ENCODE results near the gene REEP1.

REEP1 gene

DNA sequence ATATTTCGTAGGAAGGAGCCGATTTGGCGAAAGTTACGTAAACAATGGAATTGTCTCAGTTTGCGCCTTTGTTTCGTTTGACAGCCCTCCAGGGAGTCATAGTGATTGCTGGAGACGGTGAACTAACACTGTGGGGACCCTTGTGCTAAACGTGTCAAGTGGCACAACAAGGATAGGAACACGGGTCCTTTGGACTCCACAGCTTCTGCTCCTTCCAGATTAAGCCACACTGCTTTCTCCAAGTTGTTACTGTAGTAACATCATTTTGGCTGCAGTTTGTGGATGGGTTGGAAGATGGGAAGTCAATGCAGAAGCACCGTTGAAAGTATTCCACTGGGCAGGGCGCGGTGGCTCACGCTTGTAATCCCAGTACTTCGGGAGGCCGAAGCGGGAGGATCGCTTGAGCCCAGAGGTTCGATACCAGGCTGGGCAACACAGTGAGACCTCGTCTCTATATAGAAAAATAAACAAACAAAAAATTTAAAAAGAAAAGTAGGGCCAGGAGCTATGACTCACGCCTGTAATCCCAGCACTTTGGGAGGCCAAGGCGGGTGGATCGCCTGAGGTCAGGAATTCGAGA is 141.5 kb downstream of the REEP1 start:
- FAIRE-seq = no peak
- DNase-seq (ENCODE audit: insufficient read length, low spot score) = no peak
- no peak for TF ChIP-seq POLR2A (IDR thresholded peaks at IDR 0.05; ENCODE audit: low read depth, low read length)

DNA sequence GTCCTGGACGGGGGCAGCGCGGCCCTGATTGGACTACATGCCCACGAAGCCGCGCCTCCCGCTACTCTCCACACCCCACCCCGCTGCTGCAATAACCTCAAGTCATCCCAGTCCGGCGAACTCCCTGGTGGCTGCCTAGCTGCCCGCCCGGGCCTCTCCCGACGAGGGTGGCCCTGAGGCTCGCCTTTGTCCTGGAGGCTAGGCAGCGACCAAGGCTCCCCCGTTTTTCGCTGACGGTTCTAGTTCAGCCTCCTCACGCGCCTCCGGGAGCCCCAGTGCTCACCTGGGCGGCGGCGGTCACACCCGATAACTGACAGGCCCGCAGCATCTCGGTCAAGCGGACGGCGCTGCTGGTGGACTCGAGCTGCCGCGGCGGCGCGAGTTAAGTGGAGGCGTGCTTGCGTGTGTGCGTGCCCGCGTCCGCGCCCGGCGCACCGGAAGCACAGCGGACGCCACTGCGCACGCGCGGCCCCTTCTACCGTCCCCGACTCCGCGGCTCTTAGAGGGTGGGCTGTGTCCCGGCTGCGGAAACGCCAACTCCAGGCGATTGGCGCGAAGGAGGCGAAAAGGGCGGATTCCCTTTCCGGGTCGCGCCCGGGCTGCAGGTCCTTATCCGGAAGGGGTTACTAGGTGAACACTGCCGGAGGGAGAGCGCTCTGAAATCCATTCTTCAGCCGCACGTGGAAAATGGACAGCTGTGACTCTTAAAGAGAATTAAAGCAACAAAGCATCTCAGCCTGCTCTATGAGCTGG is 142.2 kb downstream of the REEP1 start, which contains the start of gene IMMT:
IMMT (minus strand) TSS at position 408 of the 753 bp plus-strand sequence; CDS start at position 328, 80 bp downstream.
- peak; percentile 88 for TF ChIP-seq POLR2A (IDR thresholded peaks at IDR 0.05; ENCODE audit: low read depth, low read length)
- DNase-seq (ENCODE audit: insufficient read length, low spot score) = peak; percentile 89
- peak; percentile 23 for FAIRE-seq

DNA sequence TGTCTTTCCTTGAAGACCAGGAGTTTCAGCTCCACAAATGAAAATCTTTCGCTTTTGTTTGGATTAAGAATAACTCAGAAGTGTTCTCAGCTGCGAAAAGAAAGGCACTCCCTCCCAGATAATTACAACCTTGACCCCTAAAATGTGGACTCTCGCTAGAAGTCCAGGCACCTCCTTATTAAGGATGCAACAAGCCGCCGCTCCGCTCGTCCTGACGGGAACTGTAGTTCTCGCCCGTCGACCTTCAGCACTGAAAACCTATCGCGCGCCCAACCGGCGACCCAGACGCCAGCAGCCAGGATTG is 142.7 kb downstream of the REEP1 start:
- FAIRE-seq (no peak), DNase-seq (ENCODE audit: insufficient read length, low spot score) (no peak)
- TF ChIP-seq POLR2A (IDR thresholded peaks at IDR 0.05; ENCODE audit: low read depth, low read length) = no peak

DNA sequence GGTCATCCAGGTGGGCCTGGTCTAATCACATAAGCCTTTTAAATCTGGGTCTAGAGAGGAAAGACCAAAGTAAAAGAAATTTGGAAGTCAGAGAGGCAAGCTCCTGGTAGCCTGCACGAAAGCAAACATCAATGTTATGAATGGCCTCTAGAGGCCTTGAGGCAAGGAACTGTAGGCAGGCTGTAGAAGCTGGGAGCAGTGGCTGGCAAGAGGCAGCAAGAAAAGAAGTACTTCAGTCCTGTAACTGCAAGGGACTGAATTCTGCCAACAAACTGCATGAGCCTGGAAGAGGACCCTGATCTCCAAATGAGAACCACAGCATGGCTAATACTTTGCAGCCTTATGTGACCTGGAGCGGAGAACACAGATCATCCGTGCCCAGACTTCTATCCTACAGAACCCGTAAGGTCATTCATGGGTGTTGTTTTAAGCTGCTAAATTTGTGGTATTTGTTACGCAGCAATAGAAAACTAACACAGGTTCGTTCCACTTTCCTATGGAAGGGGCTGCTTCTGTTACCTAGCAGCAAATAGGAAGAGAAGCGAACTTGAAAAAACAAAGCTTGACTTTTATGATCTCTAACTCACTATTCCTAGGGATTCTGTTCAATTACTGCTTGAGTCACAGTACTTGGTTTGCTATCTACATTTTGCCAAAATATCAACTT is 143.4 kb downstream of the REEP1 start:
- TF ChIP-seq POLR2A (IDR thresholded peaks at IDR 0.05; ENCODE audit: low read depth, low read length) = no peak
- no peak for DNase-seq (ENCODE audit: insufficient read length, low spot score)
- no peak for FAIRE-seq

DNA sequence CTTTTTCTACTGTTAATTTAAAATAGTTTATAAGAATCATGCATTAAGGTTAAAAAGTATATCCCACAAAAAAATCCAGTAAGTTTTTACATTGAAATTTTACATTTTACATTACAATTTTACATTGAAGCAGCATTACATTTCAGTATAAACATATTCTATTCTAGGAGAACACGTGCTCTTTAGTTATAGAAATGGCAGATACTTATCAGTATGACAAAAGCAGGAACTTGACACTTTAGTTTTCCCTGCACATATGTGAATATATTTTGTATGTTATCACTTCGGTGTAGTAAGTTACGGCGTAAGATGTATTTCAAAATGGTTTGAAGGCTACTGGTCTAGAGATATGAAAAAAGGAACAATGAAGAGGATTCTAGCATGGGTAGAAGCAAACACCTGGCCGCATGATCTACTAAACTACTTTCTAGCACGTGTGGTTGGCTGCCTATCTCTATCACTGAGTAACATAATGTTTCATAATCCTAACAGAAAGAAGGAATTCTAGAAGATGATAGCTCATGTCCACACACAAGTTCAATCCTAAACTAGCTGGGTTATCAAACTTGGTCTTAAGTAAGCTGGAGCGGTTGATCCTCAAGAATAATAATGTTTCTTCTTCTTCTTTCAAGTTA is 147.5 kb downstream of the REEP1 start:
- TF ChIP-seq POLR2A (IDR thresholded peaks at IDR 0.05; ENCODE audit: low read depth, low read length) = no peak
- DNase-seq (ENCODE audit: insufficient read length, low spot score) (no peak), FAIRE-seq (no peak)

DNA sequence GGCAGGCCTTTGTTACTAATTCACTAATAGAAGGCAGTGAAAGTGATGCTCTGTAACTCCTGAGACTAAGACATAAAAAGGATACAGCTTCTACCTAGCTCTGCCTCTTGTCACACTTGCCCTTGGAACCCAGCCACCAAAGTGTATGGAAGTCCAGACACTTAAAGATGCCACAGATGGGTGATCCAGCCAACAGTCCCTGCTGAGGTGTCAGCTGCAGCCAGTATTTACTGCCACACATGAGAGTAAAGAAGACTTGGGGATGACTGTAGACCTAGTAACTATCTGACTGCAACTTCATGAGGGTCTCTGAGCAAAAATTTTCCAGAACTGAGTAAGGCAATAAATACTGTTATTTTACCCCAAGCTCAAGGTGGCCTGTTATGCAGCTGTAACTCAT is 151.0 kb downstream of the REEP1 start:
- FAIRE-seq = no peak
- no peak for DNase-seq (ENCODE audit: insufficient read length, low spot score)
- TF ChIP-seq POLR2A (IDR thresholded peaks at IDR 0.05; ENCODE audit: low read depth, low read length) = no peak

DNA sequence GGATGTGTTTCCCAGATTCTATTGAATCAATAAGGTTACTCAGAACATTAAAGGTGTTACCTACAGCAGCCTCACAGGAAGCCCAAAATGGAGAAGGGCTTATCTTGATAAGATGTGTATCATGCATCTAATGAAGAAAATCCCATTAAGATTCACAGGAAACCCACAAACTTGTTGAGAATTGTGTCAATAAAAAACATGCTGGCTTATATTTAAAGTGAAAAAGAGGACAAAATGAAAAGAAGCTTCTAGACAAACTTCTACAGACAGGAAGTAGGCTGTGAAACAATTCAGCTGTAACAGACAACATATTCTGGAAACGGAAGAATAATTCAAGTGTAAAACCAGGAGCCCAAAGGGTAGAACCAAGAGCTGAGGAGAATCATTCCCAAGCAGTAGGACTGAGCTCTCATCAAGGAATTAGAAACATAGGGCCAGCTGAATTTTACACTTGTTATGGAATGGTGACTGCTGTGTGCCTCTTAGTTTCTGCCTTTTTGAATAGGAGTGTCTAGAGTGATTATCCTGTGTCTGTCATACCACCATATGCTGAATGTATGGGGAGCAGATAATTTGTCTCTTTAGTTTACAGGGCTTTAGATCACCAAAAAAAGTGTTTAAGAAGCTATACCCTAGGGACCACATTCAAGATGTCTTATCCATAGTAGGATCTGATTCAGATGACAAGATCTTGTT is 151.8 kb downstream of the REEP1 start:
- no peak for TF ChIP-seq POLR2A (IDR thresholded peaks at IDR 0.05; ENCODE audit: low read depth, low read length)
- FAIRE-seq (no peak), DNase-seq (ENCODE audit: insufficient read length, low spot score) (no peak)

DNA sequence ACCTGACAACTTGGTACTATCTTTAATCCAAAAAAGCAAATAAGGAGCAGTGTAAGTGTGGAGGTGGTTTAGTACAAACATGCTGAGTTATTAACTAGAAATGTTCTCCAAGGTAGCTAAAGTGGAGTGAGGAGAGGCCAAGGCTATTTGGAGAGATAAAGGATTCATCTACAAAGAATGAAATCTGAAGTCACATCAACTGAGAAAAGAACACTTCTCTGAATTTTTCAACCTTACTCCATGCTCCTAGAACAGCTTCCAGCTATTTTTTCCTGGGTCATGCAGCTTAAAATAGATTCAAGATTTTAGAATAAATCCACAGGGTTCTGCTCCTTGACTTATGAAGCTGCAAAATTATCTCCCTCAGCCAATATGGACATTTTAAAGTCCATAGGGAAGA is 160.8 kb downstream of the REEP1 start:
- FAIRE-seq = no peak
- DNase-seq (ENCODE audit: insufficient read length, low spot score) = no peak
- no peak for TF ChIP-seq POLR2A (IDR thresholded peaks at IDR 0.05; ENCODE audit: low read depth, low read length)

DNA sequence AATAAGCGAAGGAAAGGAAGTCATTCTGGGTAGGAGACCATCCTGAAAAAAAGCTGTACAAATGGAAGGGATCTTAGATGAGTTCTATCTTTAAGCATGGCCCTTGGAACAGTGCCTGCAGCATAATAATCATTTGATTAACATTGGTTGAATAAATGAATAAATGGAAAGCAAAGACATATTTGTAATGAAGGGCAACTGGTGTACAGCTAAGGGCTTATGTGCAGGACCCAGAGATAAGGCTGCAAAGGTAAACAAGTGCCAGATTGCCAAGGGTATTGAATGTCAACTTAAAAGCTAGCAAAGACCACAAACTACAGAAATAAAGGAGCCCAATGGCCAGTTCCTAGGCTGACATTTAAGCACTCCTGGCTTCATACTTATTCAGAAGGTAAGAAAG is 161.6 kb downstream of the REEP1 start:
- no peak for TF ChIP-seq POLR2A (IDR thresholded peaks at IDR 0.05; ENCODE audit: low read depth, low read length)
- no peak for DNase-seq (ENCODE audit: insufficient read length, low spot score)
- peak; percentile 48 for FAIRE-seq

DNA sequence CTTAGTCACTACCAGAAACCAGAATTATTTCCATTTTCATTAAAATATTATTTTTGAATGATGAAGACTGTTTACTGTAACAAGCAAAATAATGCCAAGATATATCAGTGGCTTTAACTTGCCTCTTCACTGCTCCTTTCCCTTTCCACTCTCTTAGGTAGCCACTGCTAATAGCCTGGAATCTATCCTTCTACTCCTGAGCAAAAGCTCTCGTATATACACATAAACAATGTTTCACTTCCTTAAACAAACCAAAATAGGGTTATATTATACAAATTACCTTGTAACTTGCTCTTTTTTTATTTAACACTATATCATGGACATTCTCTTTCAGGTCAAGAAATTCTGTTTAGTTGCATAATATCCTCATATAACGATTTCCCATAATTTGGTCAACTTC is 163.0 kb downstream of the REEP1 start:
- DNase-seq (ENCODE audit: insufficient read length, low spot score) = no peak
- TF ChIP-seq POLR2A (IDR thresholded peaks at IDR 0.05; ENCODE audit: low read depth, low read length) = no peak
- FAIRE-seq = no peak

DNA sequence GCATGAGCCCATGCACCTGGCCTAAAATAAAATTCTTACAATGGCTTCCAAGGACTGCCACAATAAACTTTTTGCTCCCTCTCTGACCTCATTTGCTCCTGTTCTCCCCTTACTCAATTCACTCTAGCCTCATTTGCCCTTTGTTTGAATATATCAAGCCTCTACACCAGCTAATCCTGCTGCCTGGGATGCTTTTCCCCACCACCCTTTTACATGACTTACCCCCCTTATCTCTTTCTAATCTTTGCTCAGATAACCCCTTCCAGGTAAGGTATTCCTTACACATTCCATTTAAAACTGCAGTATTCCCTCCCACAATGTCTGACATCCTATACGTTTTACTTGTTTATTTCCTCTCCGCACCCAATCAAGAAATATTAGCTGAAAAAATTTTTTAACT is 164.8 kb downstream of the REEP1 start:
- FAIRE-seq = no peak
- DNase-seq (ENCODE audit: insufficient read length, low spot score) = no peak
- no peak for TF ChIP-seq POLR2A (IDR thresholded peaks at IDR 0.05; ENCODE audit: low read depth, low read length)

DNA sequence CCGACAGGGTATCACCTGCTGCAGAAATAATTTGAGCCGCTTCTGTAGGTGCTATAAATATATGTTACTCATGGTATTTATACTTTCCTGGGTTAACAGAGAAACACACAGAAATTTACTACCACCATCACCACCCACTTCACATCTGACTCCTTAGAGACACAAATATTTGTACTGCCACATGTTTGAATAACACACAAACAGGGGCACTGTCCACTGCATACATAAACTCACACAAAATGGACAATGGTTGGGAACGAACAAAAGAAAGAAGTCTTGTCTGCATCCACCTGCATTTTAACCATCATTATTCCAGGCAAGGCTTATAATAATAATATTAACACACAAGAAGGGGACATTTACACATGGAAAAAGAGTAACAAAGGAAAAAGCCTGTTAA is 166.1 kb downstream of the REEP1 start:
- no peak for TF ChIP-seq POLR2A (IDR thresholded peaks at IDR 0.05; ENCODE audit: low read depth, low read length)
- DNase-seq (ENCODE audit: insufficient read length, low spot score) (no peak), FAIRE-seq (no peak)

DNA sequence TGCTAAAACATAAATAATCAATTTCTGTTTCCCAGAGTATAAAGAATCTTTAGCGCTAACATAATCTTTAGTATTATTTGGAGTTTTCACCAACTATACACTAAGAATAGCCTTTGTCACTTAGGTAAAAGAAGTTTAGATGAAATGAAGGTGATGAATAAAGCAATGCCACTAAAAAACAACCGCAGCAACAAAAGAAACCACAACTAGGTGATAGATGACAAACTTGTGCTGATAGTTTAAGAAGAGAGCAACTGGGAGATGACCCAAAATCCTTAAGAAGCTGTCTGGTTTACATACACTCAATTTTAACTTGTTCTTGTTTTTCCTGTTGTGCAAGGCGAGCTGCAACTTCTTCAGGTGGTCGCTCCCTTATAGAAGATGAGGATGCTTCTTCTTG is 167.0 kb downstream of the REEP1 start:
- DNase-seq (ENCODE audit: insufficient read length, low spot score) (no peak), FAIRE-seq (no peak)
- TF ChIP-seq POLR2A (IDR thresholded peaks at IDR 0.05; ENCODE audit: low read depth, low read length) = no peak

All from H54 (cell line).